Muscle layer of duodenum (tissue), 2 donors: Measurements from ENCODE around the gene ID2.

Source experiments
- H3K27ac ChIP-seq: one replicate; pipeline ENCODE4 v1.7.0; 2013; ENCODE audit warnings: mild to moderate bottlenecking, low read length
- H3K27me3 ChIP-seq: one replicate; pipeline ENCODE4 v1.7.0; 2013; ENCODE audit warnings: low read depth, mild to moderate bottlenecking, control low read depth, low read length
- H3K36me3 ChIP-seq, 2 donors: one replicate each; pipeline ENCODE4 v1.7.0; 2013; ENCODE audit warnings: low read length in 2 of 2, control low read depth in 1 of 2, mild to moderate bottlenecking in 1 of 2; ENCODE audit not compliant: insufficient read depth in 2 of 2, control insufficient read depth in 1 of 2
- H3K4me1 ChIP-seq, 2 donors: one replicate each; pipeline ENCODE4 v1.7.0; 2013; ENCODE audit warnings: low read length in 2 of 2, mild to moderate bottlenecking in 2 of 2, control low read depth in 1 of 2, moderate library complexity in 1 of 2; ENCODE audit not compliant: insufficient read depth in 2 of 2, control insufficient read depth in 1 of 2
- H3K4me3 ChIP-seq, 2 donors: one replicate each; pipeline ENCODE4 v1.7.0; 2013; ENCODE audit warnings: low read length in 2 of 2, low read depth in 1 of 2, mild to moderate bottlenecking in 1 of 2
- H3K9me3 ChIP-seq, 2 donors: one replicate each; pipeline ENCODE4 v1.7.0; 2013; ENCODE audit warnings: low read length in 2 of 2, control low read depth in 1 of 2, mild to moderate bottlenecking in 1 of 2; ENCODE audit not compliant: control insufficient read depth in 1 of 2
- donor health status: healthy.

ID2 gene

DNA sequence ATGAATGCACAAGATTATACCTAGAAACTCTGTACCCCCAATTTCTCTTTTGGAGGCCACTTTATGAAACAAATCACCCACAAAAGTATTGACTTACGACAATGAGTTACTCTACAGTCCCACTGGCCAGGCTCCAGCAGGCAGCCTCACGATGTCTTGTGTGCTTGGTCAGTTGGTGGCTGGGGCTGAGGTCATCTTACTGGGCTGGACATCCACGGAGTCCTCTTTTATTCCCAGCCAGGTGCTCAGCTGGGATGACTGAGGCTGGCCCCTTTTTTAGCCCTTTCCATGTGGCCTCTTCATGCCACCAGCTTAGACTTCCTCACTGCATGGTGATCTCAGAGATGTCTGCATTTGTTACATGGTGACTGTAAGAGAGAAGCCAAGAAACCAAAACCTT is 8.9 kb upstream of the ID2 start:
- H3K4me1 ChIP-seq = peaks cover 8% of the 10 kb centered on the region in 2 donors
- H3K27me3 ChIP-seq = no peaks in the 10 kb centered on the region
- H3K9me3 ChIP-seq = peaks cover 5 to 7% of the 10 kb centered on the region in 2 donors
- no peaks in the 10 kb centered on the region for H3K36me3 ChIP-seq
- H3K27ac ChIP-seq = no peak overlapping the region
- no peak overlapping the region for H3K4me3 ChIP-seq

GRCh38 chr2:8673381-8673780 is 8.5 kb upstream of the ID2 start:
- Histone ChIP-seq H3K27ac (no peak overlapping the region), H3K9me3 (peaks cover 5 to 7% of the 10 kb centered on the region in 2 donors), H3K4me1 (peaks cover 9 to 10% of the 10 kb centered on the region in 2 donors), H3K36me3 (no peaks in the 10 kb centered on the region), H3K27me3 (no peaks in the 10 kb centered on the region), H3K4me3 (no peak overlapping the region)

- peaks cover 9 to 10% of the 10 kb centered on the region in 2 donors for H3K4me1 ChIP-seq
- no peak overlapping the region for H3K27ac ChIP-seq
- no peak overlapping the region for H3K4me3 ChIP-seq
- H3K9me3 ChIP-seq = peaks cover 5 to 7% of the 10 kb centered on the region in 2 donors
- no peaks in the 10 kb centered on the region for H3K27me3 ChIP-seq
- no peaks in the 10 kb centered on the region for H3K36me3 ChIP-seq
These were observed 7.3 kb upstream of the ID2 start for GRCh38 chr2:8674420-8675009.

DNA sequence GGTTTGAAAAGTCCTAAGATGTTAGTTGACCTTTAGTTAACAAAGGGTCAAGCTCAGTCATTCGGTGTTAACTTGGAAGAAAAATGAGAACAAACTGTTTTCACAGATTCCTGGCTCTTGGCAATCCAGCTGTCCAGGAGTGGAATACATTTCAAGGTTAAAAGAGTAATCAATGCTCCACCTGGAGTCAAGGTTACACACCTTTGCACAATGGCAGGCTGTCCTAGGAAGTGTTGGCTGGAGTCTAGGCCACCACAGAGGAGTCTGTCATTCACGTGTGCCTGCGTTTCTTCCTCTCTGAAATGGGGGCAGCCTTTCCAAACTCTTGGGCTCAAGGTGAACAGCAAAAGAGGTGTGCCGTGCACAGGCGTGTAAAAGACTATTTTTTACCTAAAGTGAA is 6.3 kb upstream of the ID2 start:
- Histone ChIP-seq H3K27ac (no peak overlapping the region), H3K4me1 (peaks cover 9 to 16% of the 10 kb centered on the region in 2 donors), H3K9me3 (peaks cover 5 to 7% of the 10 kb centered on the region in 2 donors), H3K27me3 (no peaks in the 10 kb centered on the region), H3K36me3 (no peaks in the 10 kb centered on the region), H3K4me3 (no peak overlapping the region)

DNA sequence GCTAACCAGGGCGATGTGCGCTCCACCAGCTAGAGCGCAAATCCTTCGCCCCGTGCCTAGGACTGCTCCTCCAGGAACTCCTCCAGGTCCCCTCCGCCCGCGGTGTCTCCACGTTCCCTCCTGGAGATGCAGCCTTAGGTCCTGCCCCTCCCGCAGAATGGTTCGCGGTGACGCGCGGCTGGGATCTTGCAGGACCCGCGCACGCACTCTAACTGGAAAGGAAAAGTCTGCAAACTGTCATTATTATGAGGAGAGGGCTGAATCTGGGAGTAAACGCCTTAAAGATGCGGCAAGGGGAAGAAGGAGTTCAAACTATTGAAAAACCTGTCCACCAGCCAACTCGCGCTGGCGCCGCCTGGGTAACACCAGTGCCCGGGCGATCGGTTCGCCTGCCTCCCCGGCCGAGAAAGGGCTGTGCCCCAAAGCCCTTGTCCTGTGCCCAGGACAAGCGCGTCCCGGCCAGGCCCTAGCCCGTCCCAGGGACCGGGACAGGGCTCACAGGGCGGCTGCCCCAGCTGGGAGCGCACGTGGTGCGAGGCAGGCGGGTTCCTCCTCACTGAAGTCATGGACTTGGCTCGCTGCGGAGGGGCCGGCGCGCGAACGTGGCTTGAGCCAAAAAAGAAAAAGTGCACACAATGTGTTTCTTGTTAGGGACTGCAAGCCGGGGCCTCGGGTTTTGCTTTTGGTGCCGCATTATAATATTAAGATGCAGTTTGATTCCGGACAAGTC is 5.5 kb upstream of the ID2 start:
- Histone ChIP-seq H3K27ac (peak overlapping the region; percentile 69), H3K36me3 (no peaks in the 10 kb centered on the region), H3K4me1 (peaks cover 9 to 17% of the 10 kb centered on the region in 2 donors), H3K27me3 (no peaks in the 10 kb centered on the region), H3K4me3 (peak overlapping the region; percentile 67 to 69), H3K9me3 (peaks cover 5 to 7% of the 10 kb centered on the region in 2 donors)

GRCh38 chr2:8676921-8677645 is 4.8 kb upstream of the ID2 start:
- Histone ChIP-seq H3K27me3 (no peaks in the 10 kb centered on the region), H3K36me3 (no peaks in the 10 kb centered on the region), H3K27ac (peak overlapping the region; percentile 77), H3K9me3 (peaks cover 5 to 7% of the 10 kb centered on the region in 2 donors), H3K4me3 (peak overlapping the region; percentile 67 to 69), H3K4me1 (peaks cover 9 to 17% of the 10 kb centered on the region in 2 donors)

GRCh38 chr2:8677646-8678592 is 3.9 kb upstream of the ID2 start:
- peak overlapping the region; percentile 67 to 69 for H3K4me3 ChIP-seq
- H3K4me1 ChIP-seq = peaks cover 9 to 17% of the 10 kb centered on the region in 2 donors
- no peaks in the 10 kb centered on the region for H3K27me3 ChIP-seq
- peaks cover 5 to 7% of the 10 kb centered on the region in 2 donors for H3K9me3 ChIP-seq
- peak overlapping the region; percentile 77 for H3K27ac ChIP-seq
- H3K36me3 ChIP-seq = no peaks in the 10 kb centered on the region

DNA sequence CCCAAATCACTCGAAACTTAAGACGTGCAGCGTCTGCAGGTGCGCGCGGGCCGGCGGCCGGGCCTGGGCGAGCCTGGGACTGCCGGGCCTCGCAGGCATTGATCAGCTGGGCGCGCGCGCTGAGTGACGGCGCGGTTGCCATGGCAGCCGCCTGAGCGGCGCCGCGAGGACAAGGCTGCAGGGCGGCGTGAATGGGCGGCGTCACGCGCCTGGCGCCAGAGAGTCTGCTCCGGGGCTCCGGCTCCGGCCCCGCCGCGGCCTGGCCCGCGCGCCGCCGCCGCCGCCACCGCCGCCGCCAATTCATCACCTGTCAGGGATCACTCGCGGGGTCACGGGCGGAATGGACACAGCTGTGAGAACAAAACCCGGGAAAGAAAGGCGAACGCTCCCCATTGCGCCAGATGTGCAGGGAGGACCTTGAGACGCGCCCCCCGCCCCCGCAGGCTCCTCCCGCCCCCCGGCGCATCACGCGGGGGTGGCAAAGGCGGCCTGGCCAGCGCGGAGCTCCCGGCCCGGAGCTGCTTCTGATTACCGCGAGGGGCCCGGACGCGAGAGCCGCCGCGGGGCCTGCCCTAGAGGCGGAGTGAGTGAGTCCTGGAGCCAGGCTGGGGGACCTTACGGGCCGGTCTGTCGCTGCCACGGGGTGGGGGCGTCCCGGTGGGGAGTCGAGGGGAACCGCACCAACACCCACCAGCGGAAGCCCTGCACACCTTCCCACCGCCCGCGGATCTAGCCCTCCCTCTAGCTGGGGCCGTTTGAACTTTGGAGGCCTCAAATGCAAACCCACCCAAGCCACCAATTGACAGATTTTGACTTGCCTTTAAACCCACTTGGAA is 2.9 kb upstream of the ID2 start:
- H3K4me1 ChIP-seq = peaks cover 9 to 17% of the 10 kb centered on the region in 2 donors
- peaks cover 5 to 7% of the 10 kb centered on the region in 2 donors for H3K9me3 ChIP-seq
- H3K27me3 ChIP-seq = no peaks in the 10 kb centered on the region
- H3K36me3 ChIP-seq = no peaks in the 10 kb centered on the region
- peak overlapping the region; percentile 88 for H3K27ac ChIP-seq
- H3K4me3 ChIP-seq = peak overlapping the region; percentile 61 to 86

DNA sequence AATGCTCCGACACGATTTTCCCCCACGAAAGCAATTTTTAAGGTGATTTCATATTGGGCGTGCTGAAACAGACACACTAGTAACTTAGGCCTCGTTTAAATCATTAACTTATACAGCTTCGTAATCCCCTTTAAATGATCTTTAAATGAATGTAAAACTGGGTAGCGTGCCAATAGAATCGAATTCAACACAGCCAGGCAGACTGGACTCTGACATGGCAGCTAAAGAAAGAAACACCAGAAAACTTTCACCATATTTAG is 2.4 kb upstream of the ID2 start:
- peaks cover 1 to 2% of the 10 kb centered on the region in 2 donors for H3K9me3 ChIP-seq
- H3K4me1 ChIP-seq = peaks cover 9 to 19% of the 10 kb centered on the region in 2 donors
- peak overlapping the region; percentile 61 to 86 for H3K4me3 ChIP-seq

More for the DNA sequence above, 2.4 kb upstream of the ID2 start:
- no peaks in the 10 kb centered on the region for H3K36me3 ChIP-seq
- peak overlapping the region; percentile 88 for H3K27ac ChIP-seq
- H3K27me3 ChIP-seq = no peaks in the 10 kb centered on the region
